Activated naive CD4-positive, alpha-beta T cell treated with anti-CD3 and anti-CD28 coated beads, Interleukin-2, amount 10 ng/mL, durations not matched to agents 7 days and 5 days (primary cell): Measurements from ENCODE around the gene SKIC8.

Source experiments
- CTCF ChIA-PET: fragments of 350-600 bp; sonication (Branson Sonifier 250); formaldehyde crosslinking; loops from one replicate; lab custom pipeline; 2021; ENCODE audit warnings: antibody characterized with exemption; lab: Charles Lee
- DNase-seq: peaks from one replicate; pipeline ENCODE4 v3.0.0-alpha.2; 2020
- H3K27ac Mint-ChIP-seq: one replicate; pipeline ENCODE4 v1.8.0; 2021; ENCODE audit warnings: mild to moderate bottlenecking, moderate library complexity, mixed read lengths
- H3K27me3 Mint-ChIP-seq: one replicate; pipeline ENCODE4 v1.8.0; 2021; ENCODE audit warnings: mild to moderate bottlenecking, mixed read lengths
- H3K36me3 Mint-ChIP-seq: one replicate; pipeline ENCODE4 v1.8.0; 2021; ENCODE audit warnings: mixed read lengths
- H3K4me1 Mint-ChIP-seq: one replicate; pipeline ENCODE4 v1.8.0; 2021; ENCODE audit warnings: mixed read lengths
- H3K4me3 Mint-ChIP-seq: one replicate; pipeline ENCODE4 v1.8.0; 2021; ENCODE audit warnings: mild to moderate bottlenecking, moderate library complexity, mixed read lengths
- H3K9me3 Mint-ChIP-seq: one replicate; pipeline ENCODE4 v1.8.0; 2021; ENCODE audit warnings: mixed read lengths

Gene SKIC8

GRCh38 chr15:78265137-78265460, 34.3 kb downstream of the SKIC8 start:
- H3K9me3 Mint-ChIP-seq, result no peaks in the 10 kb centered on the region
- peaks cover 27% of the 10 kb centered on the region for H3K4me1 Mint-ChIP-seq
- peaks cover 6% of the 10 kb centered on the region for H3K36me3 Mint-ChIP-seq
- peak overlapping the region; percentile 76 for H3K4me3 Mint-ChIP-seq
- peak overlapping the region; percentile 91 for H3K27ac Mint-ChIP-seq
- DNase-seq, result no peak
- CTCF ChIA-PET, result interaction anchor here (0.9 to 2.8 kb wide), 7 partner anchors 11 to 157 kb away, joined by 3 to 7 read pairs (median 4); partner anchors contain the start of gene SKIC8
- H3K27me3 Mint-ChIP-seq, result peaks cover 4% of the 10 kb centered on the region

GRCh38 chr15:78264304-78265136, 34.9 kb downstream of the SKIC8 start, which contains the start of gene DNAJA4:
DNAJA4 (plus strand) TSS chr15:78264562; CDS start chr15:78264764, 202 bp downstream.
- Mint-ChIP-seq H3K4me1 (peaks cover 26% of the 10 kb centered on the region), H3K4me3 (peak within 1 kb of the TSS; percentile 76), H3K36me3 (peaks cover 4% of the 10 kb centered on the region), H3K27me3 (peaks cover 6% of the 10 kb centered on the region), H3K27ac (peak within 1 kb of the TSS; percentile 91), H3K9me3 (no peaks in the 10 kb centered on the region)
- DNase-seq, result peak; percentile 79
- CTCF ChIA-PET, result interaction anchor here (1.0 to 2.8 kb wide), 5 partner anchors 11 to 156 kb away, joined by 3 to 7 read pairs (median 4); no protein-coding TSS in a partner anchor

GRCh38 chr15:78263907-78264303, 35.5 kb downstream of the SKIC8 start:
- CTCF ChIA-PET, result interaction anchor here (1.2 to 2.8 kb wide), 2 partner anchors 69 to 156 kb away, joined by 3 to 7 read pairs; no protein-coding TSS in a partner anchor
- Mint-ChIP-seq H3K27ac (peak overlapping the region; percentile 69), H3K36me3 (peaks cover 3% of the 10 kb centered on the region), H3K4me1 (peaks cover 26% of the 10 kb centered on the region), H3K9me3 (no peaks in the 10 kb centered on the region), H3K27me3 (peaks cover 12% of the 10 kb centered on the region), H3K4me3 (peak overlapping the region; percentile 63)
- DNase-seq, result no peak

GRCh38 chr15:78263351-78263781, 36.0 kb downstream of the SKIC8 start:
- H3K4me3 Mint-ChIP-seq, result peak overlapping the region; percentile 63
- DNase-seq, result no peak
- peaks cover 3% of the 10 kb centered on the region for H3K36me3 Mint-ChIP-seq
- H3K4me1 Mint-ChIP-seq, result peaks cover 26% of the 10 kb centered on the region
- H3K27me3 Mint-ChIP-seq, result peaks cover 14% of the 10 kb centered on the region
- H3K27ac Mint-ChIP-seq, result peak overlapping the region; percentile 68
- CTCF ChIA-PET, result no interaction called here
- no peaks in the 10 kb centered on the region for H3K9me3 Mint-ChIP-seq

- Mint-ChIP-seq H3K36me3 (no peaks in the 10 kb centered on the region), H3K27me3 (peaks cover 20% of the 10 kb centered on the region), H3K4me1 (peaks cover 15% of the 10 kb centered on the region), H3K4me3 (no peak overlapping the region), H3K27ac (no peak overlapping the region), H3K9me3 (no peaks in the 10 kb centered on the region)
- no peak for DNase-seq
- CTCF ChIA-PET, result interaction anchor here (0.8 to 1.0 kb wide), 2 partner anchors 9 to 162 kb away, joined by 3 to 5 read pairs; no protein-coding TSS in a partner anchor
Measured at GRCh38 chr15:78261062-78261461, 38.3 kb downstream of the SKIC8 start.

- no peaks in the 10 kb centered on the region for H3K36me3 Mint-ChIP-seq
- H3K27me3 Mint-ChIP-seq, result peaks cover 20% of the 10 kb centered on the region
- no peak overlapping the region for H3K4me3 Mint-ChIP-seq
- DNase-seq, result no peak
- H3K9me3 Mint-ChIP-seq, result no peaks in the 10 kb centered on the region
- no peak overlapping the region for H3K27ac Mint-ChIP-seq
- CTCF ChIA-PET, result interaction anchor here (0.8 to 1.0 kb wide), 3 partner anchors 8 to 162 kb away, joined by 3 to 5 read pairs (median 3); no protein-coding TSS in a partner anchor
- peaks cover 9% of the 10 kb centered on the region for H3K4me1 Mint-ChIP-seq
Measured at GRCh38 chr15:78260489-78260888, 38.9 kb downstream of the SKIC8 start.

GRCh38 chr15:78259232-78259631, 40.2 kb downstream of the SKIC8 start:
- CTCF ChIA-PET, result no interaction called here
- H3K4me3 Mint-ChIP-seq, result no peak overlapping the region
- no peaks in the 10 kb centered on the region for H3K36me3 Mint-ChIP-seq
- DNase-seq, result no peak
- H3K27me3 Mint-ChIP-seq, result peaks cover 20% of the 10 kb centered on the region
- no peak overlapping the region for H3K27ac Mint-ChIP-seq
- H3K9me3 Mint-ChIP-seq, result no peaks in the 10 kb centered on the region
- peaks cover 2% of the 10 kb centered on the region for H3K4me1 Mint-ChIP-seq

GRCh38 chr15:78257681-78258080, 41.7 kb downstream of the SKIC8 start:
- peaks cover 20% of the 10 kb centered on the region for H3K27me3 Mint-ChIP-seq
- H3K36me3 Mint-ChIP-seq, result no peaks in the 10 kb centered on the region
- H3K4me1 Mint-ChIP-seq, result peaks cover 2% of the 10 kb centered on the region
- DNase-seq, result no peak
- H3K4me3 Mint-ChIP-seq, result no peak overlapping the region
- CTCF ChIA-PET, result interaction anchor here (1.4 to 1.5 kb wide), 2 partner anchors 15 to 145 kb away, joined by 4 read pairs; no protein-coding TSS in a partner anchor
- no peaks in the 10 kb centered on the region for H3K9me3 Mint-ChIP-seq
- H3K27ac Mint-ChIP-seq, result no peak overlapping the region

- Mint-ChIP-seq H3K4me1 (peaks cover 2% of the 10 kb centered on the region), H3K4me3 (no peak overlapping the region), H3K9me3 (no peaks in the 10 kb centered on the region), H3K27me3 (peaks cover 24% of the 10 kb centered on the region), H3K36me3 (no peaks in the 10 kb centered on the region), H3K27ac (no peak overlapping the region)
- no peak for DNase-seq
- CTCF ChIA-PET, result interaction anchor here (0.6 kb wide), 1 partner anchor 232 kb away, joined by 4 read pairs; no protein-coding TSS in a partner anchor
Measured at GRCh38 chr15:78256044-78256437, 43.4 kb downstream of the SKIC8 start.

- H3K4me3 Mint-ChIP-seq, result no peak overlapping the region
- no peaks in the 10 kb centered on the region for H3K36me3 Mint-ChIP-seq
- peaks cover 28% of the 10 kb centered on the region for H3K27me3 Mint-ChIP-seq
- DNase-seq, result no peak
- CTCF ChIA-PET, result interaction anchor here (2.5 kb wide), 1 partner anchor 14 kb away, joined by 6 read pairs; no protein-coding TSS in a partner anchor
- H3K4me1 Mint-ChIP-seq, result peaks cover 2% of the 10 kb centered on the region
- H3K27ac Mint-ChIP-seq, result no peak overlapping the region
- H3K9me3 Mint-ChIP-seq, result no peaks in the 10 kb centered on the region
Measured at GRCh38 chr15:78255421-78256043, 43.9 kb downstream of the SKIC8 start.

GRCh38 chr15:78251136-78251535, 48.3 kb downstream of the SKIC8 start:
- no peak overlapping the region for H3K4me3 Mint-ChIP-seq
- no peaks in the 10 kb centered on the region for H3K4me1 Mint-ChIP-seq
- no peak overlapping the region for H3K27ac Mint-ChIP-seq
- no peaks in the 10 kb centered on the region for H3K36me3 Mint-ChIP-seq
- H3K27me3 Mint-ChIP-seq, result peaks cover 22% of the 10 kb centered on the region
- DNase-seq, result no peak
- CTCF ChIA-PET, result interaction anchor here (0.9 to 1.5 kb wide), 2 partner anchors 10 to 13 kb away, joined by 3 to 6 read pairs; no protein-coding TSS in a partner anchor
- H3K9me3 Mint-ChIP-seq, result no peaks in the 10 kb centered on the region

GRCh38 chr15:78249131-78249530, 50.3 kb downstream of the SKIC8 start:
- Mint-ChIP-seq H3K4me3 (no peak overlapping the region), H3K27me3 (peaks cover 25% of the 10 kb centered on the region), H3K27ac (no peak overlapping the region), H3K36me3 (no peaks in the 10 kb centered on the region), H3K9me3 (no peaks in the 10 kb centered on the region), H3K4me1 (no peaks in the 10 kb centered on the region)
- DNase-seq, result no peak
- CTCF ChIA-PET, result no interaction called here

GRCh38 chr15:78247911-78248310, 51.5 kb downstream of the SKIC8 start:
- CTCF ChIA-PET, result no interaction called here
- H3K9me3 Mint-ChIP-seq, result no peaks in the 10 kb centered on the region

More at GRCh38 chr15:78247911-78248310, 51.5 kb downstream of the SKIC8 start:
- DNase-seq, result no peak
- Mint-ChIP-seq H3K36me3 (no peaks in the 10 kb centered on the region), H3K27me3 (peaks cover 30% of the 10 kb centered on the region), H3K4me1 (no peaks in the 10 kb centered on the region), H3K4me3 (no peak overlapping the region), H3K27ac (no peak overlapping the region)
